PC-3 (cell line): ENCODE results near the gene ACSL4. TPM values are rescaled to one million over a fixed set of nuclear protein-coding genes. Genes with fewer than 3 reads are reported as not detected.

Source experiments
- ATAC-seq: fragments of 200-7000 bp; cut with Tn5 transposase; 2 replicates; pipeline ENCODE4 v1.9.1; 2020; ENCODE audit warnings: mild to moderate bottlenecking, moderate library complexity
- BruUV-seq: library from RNA; stranded (reverse); fragments of 400-500 nt; replicated peaks from 2 replicates; lab custom pipeline; 2021; lab: Mats Ljungman, UMichigan
- CTCF ChIA-PET: fragments of 300-600 bp; sonication (Branson Sonifier 250); formaldehyde crosslinking; loops from one replicate; lab custom pipeline; 2022; ENCODE audit warnings: antibody characterized with exemption; lab: Charles Lee
- POLR2A ChIA-PET: fragments of 300-600 bp; sonication (Branson Sonifier 250); formaldehyde crosslinking; loops from one replicate; lab custom pipeline; 2022; ENCODE audit warnings: antibody characterized with exemption; ENCODE audit not compliant: unreplicated experiment; lab: Charles Lee
- DNase-seq: peaks from one replicate; pipeline ENCODE4 v3.0.0-alpha.2; 2015
- H2AFZ ChIP-seq: fragments of 300-600 bp; sonication (generic); 2 replicates; pipeline ENCODE4 v1.6.0; 2016; ENCODE audit warnings: antibody characterized with exemption, low read length
- H3F3A ChIP-seq: fragments of 300-600 bp; sonication (generic); one replicate; pipeline ENCODE4 v1.6.0; 2017; ENCODE audit warnings: antibody characterized with exemption, low read length, control low read depth, mild to moderate bottlenecking; ENCODE audit not compliant: unreplicated experiment
- H3K27ac ChIP-seq: fragments of 300-600 bp; sonication (generic); 2 replicates; pipeline ENCODE4 v1.5.1; 2016; ENCODE audit warnings: mild to moderate bottlenecking, low read length
- H3K27me3 ChIP-seq: fragments of 300-600 bp; sonication (generic); 2 replicates; pipeline ENCODE4 v1.6.1; 2016; ENCODE audit warnings: low read length, mixed read lengths
- H3K36me3 ChIP-seq: fragments of 300-600 bp; sonication (generic); 2 replicates; pipeline ENCODE4 v1.6.1; 2016; ENCODE audit warnings: low read depth, mixed run types, low read length, mixed read lengths
- H3K4me1 ChIP-seq: fragments of 300-600 bp; sonication (generic); 2 replicates; pipeline ENCODE4 v1.5.1; 2016; ENCODE audit warnings: low read length; ENCODE audit not compliant: insufficient read depth
- H3K4me2 ChIP-seq: fragments of 300-600 bp; sonication (generic); 2 replicates; pipeline ENCODE4 v1.6.0; 2016; ENCODE audit warnings: low read length
- H3K4me3 ChIP-seq: fragments of 300-600 bp; sonication (generic); 2 replicates; pipeline ENCODE4 v1.5.1; 2016; ENCODE audit warnings: mild to moderate bottlenecking, low read length, mixed read lengths
- H3K79me2 ChIP-seq: fragments of 300-600 bp; sonication (generic); 2 replicates; pipeline ENCODE4 v1.6.1; 2017; ENCODE audit warnings: low read length, mixed read lengths
- H3K9ac ChIP-seq: fragments of 300-600 bp; sonication (generic); 2 replicates; pipeline ENCODE4 v1.6.0; 2016; ENCODE audit warnings: mild to moderate bottlenecking, low read length
- H3K9me2 ChIP-seq: fragments of 300-600 bp; sonication (generic); replicated peaks from 2 replicates; pipeline ENCODE4 v1.6.1; 2016; ENCODE audit warnings: mixed run types, low read length, mixed read lengths
- H3K9me3 ChIP-seq: fragments of 300-600 bp; sonication (generic); 2 replicates; pipeline ENCODE4 v1.6.1; 2016; ENCODE audit warnings: low read length, mixed read lengths
- H4K20me1 ChIP-seq: fragments of 300-600 bp; sonication (generic); 2 replicates; pipeline ENCODE4 v1.6.1; 2016; ENCODE audit warnings: low read length, mixed read lengths
- EZH2 ChIP-seq: fragments of 300-600 bp; sonication (generic); IDR thresholded peaks from one replicate; pipeline ENCODE4 v1.6.1; 2017; ENCODE audit warnings: antibody characterized with exemption, mild to moderate bottlenecking, low read length; ENCODE audit not compliant: unreplicated experiment
- EZH2phosphoT487 ChIP-seq: fragments of 300-600 bp; sonication (generic); IDR thresholded peaks from 2 replicates; pipeline ENCODE4 v1.6.1; 2018; ENCODE audit warnings: mild to moderate bottlenecking, antibody characterized with exemption, low read length, borderline replicate concordance
- intact Hi-C: fragments of 100-400 bp; cut with micrococcal nuclease; formaldehyde crosslinking; loops from 2 replicates; pipeline ENCODE4 v1.9.0; 2023
- total RNA-seq: library from RNA; depleted of rRNA; stranded (reverse); fragments of >200 nt; gene quantifications from 2 replicates; pipeline ENCODE4 v1.2.3, GENCODE V29; 2014
- TF ChIP-seq, protein P1 (sequence below): fragments of 300-600 bp; sonication (generic); conservative IDR thresholded peaks from 2 replicates; pipeline ENCODE4 v1.5.1; 2017; ENCODE audit warnings: antibody characterized with exemption, low read depth, mild to moderate bottlenecking, low read length

Gene ACSL4
- total RNA-seq, 1 experiment from 2014 or later = 41.7 TPM

DNA sequence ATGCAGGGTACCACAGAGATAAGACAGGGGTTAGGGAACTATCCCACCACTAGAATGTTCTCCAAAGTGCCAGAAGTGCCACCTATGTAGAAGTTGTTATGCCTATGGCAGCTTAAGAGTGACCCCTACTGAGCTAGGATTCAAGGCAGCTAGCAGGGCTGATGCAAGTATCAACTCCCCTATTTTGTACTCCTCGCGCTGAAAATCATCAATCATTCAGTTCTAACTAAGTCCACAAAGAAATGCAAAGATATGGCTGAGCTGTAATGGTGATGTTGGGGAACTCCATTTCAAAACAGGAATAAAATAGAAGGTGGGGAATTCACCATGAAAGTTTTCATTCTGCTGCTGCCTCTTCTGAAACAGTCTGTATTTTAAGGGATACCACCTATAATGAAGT lies 13.8 kb downstream of the ACSL4 start:
- POLR2A ChIA-PET = interaction anchor here (0.6 kb wide), 1 partner anchor 65 kb away, joined by 6 read pairs; no protein-coding TSS in a partner anchor
- no peak overlapping the region for H3K4me3 ChIP-seq
- no peak for TF ChIP-seq EZH2
- TF ChIP-seq, protein P1, sequence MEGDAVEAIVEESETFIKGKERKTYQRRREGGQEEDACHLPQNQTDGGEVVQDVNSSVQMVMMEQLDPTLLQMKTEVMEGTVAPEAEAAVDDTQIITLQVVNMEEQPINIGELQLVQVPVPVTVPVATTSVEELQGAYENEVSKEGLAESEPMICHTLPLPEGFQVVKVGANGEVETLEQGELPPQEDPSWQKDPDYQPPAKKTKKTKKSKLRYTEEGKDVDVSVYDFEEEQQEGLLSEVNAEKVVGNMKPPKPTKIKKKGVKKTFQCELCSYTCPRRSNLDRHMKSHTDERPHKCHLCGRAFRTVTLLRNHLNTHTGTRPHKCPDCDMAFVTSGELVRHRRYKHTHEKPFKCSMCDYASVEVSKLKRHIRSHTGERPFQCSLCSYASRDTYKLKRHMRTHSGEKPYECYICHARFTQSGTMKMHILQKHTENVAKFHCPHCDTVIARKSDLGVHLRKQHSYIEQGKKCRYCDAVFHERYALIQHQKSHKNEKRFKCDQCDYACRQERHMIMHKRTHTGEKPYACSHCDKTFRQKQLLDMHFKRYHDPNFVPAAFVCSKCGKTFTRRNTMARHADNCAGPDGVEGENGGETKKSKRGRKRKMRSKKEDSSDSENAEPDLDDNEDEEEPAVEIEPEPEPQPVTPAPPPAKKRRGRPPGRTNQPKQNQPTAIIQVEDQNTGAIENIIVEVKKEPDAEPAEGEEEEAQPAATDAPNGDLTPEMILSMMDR = no peak
- no peak for TF ChIP-seq EZH2phosphoT487
- no peak overlapping the region for H3K27ac ChIP-seq
- no peaks in the 10 kb centered on the region for H3K36me3 ChIP-seq
- H3K9ac ChIP-seq = no peak overlapping the region
- CTCF ChIA-PET = no interaction called here
- peaks cover 9% of the 10 kb centered on the region for H3K4me1 ChIP-seq
- H3F3A ChIP-seq = no peaks in the 10 kb centered on the region
- H4K20me1 ChIP-seq = no peaks in the 10 kb centered on the region
- intact Hi-C loops = no loop called here
- DNase-seq = no peak
- peaks cover 27% of the 10 kb centered on the region; the same call in 1 of the 2 replicates for H3K79me2 ChIP-seq
- H3K4me2 ChIP-seq = no peak overlapping the region
- no peaks in the 10 kb centered on the region for H3K9me2 ChIP-seq
- H3K9me3 ChIP-seq = no peaks in the 10 kb centered on the region
- ATAC-seq = no peak
- H3K27me3 ChIP-seq = no peaks in the 10 kb centered on the region
- BruUV-seq = no TSS peak
- H2AFZ ChIP-seq = no peak overlapping the region

GRCh38 chrX:109716431-109717028 lies 16.5 kb downstream of the ACSL4 start:
- peaks cover 19% of the 10 kb centered on the region for H3K4me1 ChIP-seq
- H3K79me2 ChIP-seq = peaks cover 28% of the 10 kb centered on the region
- H3K9me3 ChIP-seq = no peaks in the 10 kb centered on the region
- intact Hi-C loops = no loop called here
- no peaks in the 10 kb centered on the region for H4K20me1 ChIP-seq
- ATAC-seq (no peak), DNase-seq (no peak)
- no peaks in the 10 kb centered on the region for H3K27me3 ChIP-seq
- CTCF ChIA-PET = no interaction called here
- no peaks in the 10 kb centered on the region for H3K36me3 ChIP-seq
- no peak overlapping the region for H3K9ac ChIP-seq
- no peaks in the 10 kb centered on the region for H3F3A ChIP-seq
- H3K4me2 ChIP-seq = no peak overlapping the region
- no peaks in the 10 kb centered on the region for H3K9me2 ChIP-seq
- no peak overlapping the region for H3K27ac ChIP-seq
- no peak overlapping the region for H3K4me3 ChIP-seq
- H2AFZ ChIP-seq = no peak overlapping the region
- TF ChIP-seq EZH2phosphoT487 (no peak), EZH2 (no peak)
- TF ChIP-seq, protein P1 = no peak
- no TSS peak for BruUV-seq
- POLR2A ChIA-PET = no interaction called here
